Bone marrow (tissue), 2 donors: Measurements from ENCODE around the gene ZNF771.

Experiments
- DNase-seq, 2 donors: peaks; one replicate each; lab custom pipeline; 2025; lab: John Stamatoyannopoulos, UW

The ZNF771 gene

DNA sequence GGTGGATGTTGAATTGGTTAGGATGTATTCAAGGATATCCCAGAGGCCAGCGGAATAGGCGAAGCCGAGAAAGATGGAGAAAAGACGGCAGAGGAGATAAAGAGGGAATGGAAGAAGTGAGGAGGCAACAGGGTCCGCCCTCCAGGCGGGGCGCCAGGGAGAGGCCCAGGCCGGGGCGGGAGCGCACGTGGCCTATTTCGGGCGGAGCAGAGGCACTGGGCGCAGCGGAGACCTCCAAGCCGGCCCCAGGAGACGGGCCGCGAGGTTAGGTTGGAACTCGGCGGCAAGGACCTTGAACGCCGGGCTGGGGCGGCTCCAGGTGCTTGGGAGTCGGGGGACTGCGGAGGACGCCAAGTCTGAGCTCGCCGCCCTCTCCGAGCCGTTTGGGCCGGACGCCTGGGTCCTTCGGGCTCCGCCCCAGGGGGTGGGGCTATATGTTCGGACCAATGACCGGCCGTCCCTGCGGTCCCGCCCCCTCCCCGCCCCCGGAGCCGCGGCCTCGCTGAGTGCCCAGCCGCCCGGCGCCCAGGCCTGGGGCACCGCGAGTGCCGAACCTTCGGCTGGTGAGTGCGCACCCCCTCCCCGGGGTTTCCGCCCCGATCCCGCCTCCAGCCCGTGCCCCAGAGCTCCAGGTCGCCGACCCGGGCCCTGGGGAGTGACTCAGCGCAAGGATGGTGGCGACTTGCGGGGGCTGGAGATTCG is at the start of gene ZNF771:
Gene ZNF771, plus strand, starts transcription at position 505 of the 702 bp plus-strand sequence. CDS start 448 bp downstream, outside the sequence.
- DNase-seq: peak; percentile 52 to 83

DNA sequence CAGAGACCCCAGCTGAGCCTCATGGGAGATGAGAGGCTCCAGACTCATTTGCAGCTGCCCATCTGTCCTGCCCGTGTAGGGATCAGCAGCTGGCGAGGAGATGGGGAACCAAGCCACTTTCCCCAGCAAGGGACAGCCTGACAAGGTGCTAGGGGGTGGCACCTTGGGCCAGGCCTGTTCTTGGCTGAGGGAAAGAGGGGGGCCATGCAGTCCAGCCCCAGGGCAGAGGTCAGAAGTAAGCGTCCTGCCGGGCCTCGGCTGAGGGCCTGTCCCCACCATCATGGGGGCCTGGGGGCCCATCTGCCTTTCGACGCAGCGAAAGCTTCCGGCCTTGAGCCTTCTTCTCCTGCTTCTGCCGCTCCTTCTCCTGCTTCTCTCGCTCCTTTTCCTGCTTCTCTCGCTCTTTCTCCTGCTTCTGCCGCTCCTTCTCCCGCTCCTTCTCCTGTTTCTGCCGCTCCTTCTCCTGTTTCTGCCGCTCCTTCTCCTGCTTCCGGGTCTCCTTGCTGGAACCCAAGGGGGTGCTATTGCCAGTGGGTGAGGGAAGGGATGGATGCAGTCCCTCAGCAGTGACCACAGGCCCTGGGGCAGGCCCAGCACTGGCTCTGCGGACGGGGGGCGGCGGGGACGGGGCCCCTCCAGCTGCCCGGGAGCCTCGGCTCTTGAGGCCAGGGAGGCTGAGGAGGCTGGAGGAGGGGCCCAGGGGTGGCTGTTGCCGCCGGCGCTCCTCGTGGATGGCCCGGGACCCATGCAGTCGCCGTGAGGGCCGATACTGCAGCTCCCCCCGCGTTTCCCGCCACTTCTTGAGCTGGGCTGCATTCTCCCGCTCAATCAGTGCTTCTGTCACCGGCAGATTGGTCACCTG is 49.5 kb upstream of the ZNF771 start:
- no peak for DNase-seq

DNA sequence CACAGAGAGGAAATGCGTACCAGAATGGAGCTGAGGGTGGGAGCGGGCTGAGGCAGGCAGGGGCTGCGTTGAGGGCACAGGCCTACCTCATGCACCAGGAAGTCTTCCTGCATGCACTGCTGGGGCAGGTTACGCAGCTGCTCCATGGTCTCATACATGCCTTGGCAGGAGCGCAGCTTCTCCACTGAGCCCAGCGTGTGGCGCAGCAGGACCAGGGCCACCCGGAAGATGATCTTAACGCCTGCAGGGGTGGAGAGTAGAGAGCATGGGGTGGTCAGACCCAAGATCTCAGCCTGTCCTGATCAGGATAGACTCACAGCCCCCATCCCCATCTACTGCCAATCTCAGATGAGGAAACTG is 48.8 kb upstream of the ZNF771 start:
- DNase-seq: no peak

- DNase-seq: no peak
These were observed 48.2 kb upstream of the ZNF771 start for GRCh38 chr16:30358990-30359870.

DNA sequence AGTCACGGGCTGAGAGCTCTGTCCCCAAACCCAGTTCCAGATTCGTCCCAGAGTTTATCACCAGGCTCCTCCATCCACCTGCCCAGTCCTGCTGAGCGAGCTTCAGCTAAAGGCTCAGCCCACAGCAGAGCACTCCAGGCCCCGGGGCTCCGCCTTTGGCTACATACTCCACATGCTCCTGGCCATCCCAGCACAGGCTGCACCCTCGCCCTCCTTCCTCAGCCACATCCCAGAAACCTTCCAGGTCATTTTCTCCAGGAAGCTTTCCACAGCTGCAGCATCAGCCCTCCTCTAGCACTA is 47.6 kb upstream of the ZNF771 start:
- DNase-seq: no peak

DNA sequence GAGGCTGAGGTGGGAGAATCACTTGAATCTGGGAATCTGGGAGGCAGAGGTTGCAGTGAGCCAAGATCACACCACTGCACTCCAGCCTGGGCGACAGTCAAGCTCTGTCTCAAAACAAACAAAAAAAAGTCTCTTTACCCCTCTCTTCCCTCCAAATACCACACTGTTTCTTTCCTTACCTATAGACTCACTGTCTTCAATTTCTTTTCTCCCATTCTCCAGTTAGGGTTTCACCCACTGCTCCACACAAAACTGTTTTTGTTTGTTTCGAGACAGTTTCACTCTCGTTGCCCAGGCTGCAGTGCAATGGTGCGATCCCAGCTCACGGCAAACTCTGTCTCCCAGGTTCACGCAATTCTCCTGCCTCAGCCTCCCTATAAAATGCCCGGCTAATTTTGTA is 46.2 kb upstream of the ZNF771 start:
- DNase-seq: no peak

GRCh38 chr16:30365200-30365599 is 42.2 kb upstream of the ZNF771 start:
- DNase-seq: no peak

DNA sequence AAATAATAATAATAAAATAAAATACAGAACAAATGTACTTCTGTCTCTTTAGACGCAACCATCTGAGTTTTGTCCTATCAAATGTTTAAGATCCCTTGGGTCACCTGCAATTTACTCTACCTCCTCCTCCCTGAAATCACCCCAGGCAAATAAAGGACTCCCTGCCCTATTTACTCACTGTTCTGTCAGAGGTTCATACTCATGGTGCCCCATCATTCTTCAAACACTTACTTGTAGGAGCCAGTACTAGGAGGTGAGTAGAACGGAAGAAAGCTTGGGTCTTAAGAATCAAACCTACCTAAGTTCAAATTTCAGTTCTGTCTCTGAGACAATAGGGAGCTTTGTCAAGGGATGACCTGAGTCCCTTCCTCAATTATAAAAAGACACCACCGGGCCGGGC is 40.9 kb upstream of the ZNF771 start:
- no peak for DNase-seq

GRCh38 chr16:30367349-30368009 is 39.9 kb upstream of the ZNF771 start:
- no peak for DNase-seq

DNA sequence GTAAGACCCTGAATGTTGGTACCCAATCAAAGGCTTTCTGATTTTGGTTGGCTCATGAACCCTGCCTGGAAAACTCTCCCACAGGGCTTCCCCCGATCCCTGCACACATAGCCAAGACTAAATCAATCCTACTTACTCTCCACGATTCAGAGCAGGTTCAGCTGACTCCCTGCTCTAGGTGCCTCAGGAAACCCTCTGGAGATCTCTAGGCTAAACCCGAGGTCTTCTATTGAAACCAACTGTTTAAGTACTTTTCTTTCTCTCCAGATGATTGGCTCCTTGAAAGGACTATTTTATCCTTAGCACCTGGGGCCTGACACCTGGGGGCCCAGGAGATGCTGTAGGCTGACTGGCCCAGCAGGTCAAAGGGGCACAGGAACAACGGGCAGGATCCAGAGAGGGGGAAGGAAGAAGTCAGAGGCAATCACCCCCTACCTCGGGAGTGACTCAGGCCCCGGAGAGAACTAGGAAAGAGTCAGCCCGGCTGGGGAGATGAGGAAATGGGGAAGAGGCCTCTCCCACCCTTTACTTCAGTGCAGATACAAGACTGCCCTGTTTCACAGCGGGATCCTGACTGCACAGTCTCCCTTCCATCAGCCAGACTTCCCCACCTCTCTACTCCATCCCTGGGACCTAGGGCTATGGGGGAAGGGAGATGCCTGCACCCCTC is 39.1 kb upstream of the ZNF771 start:
- DNase-seq: peak; percentile 35 to 68

DNA sequence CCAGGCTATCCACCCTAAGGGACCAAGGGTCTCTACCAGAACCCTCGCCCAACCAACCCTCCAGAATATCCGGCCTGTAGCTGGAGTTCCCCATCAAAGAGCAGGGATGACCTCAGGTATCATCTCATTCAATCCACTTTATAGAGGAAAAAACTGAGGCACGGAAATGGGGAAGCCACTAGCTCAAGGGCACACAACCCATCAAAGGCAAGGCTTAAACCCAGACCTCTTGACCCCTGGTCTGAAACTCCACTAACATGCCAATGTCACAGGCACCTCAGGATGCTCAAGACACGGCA is 38.7 kb upstream of the ZNF771 start:
- no peak for DNase-seq

GRCh38 chr16:30369091-30369937 is 38.1 kb upstream of the ZNF771 start:
- DNase-seq: no peak

DNA sequence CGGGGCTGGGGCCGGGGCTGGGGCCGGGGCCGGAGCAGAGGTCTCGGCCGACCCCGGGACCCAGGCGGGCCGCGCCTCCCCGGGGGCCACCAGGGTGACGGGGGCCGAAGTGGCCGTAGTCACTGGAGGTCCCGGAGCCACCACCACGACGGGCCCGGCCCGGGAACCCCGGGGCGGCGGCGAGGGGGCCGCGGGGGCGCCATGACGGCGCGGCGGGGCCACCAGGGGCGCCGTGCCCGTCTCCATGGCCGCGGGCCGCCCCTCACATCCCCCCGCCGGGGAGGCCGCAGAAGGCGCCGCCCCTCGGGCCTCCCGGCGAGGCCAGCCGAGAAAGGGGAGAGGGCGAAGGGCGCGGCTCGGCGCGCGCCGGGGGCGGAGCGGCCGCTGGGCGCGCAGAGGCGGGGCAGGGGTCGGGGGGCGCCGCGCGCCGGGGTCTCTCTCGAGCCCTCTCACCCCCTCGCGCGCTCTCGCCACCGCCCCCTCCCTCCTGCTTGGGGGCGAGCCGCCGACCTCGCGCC is 37.4 kb upstream of the ZNF771 start:
- DNase-seq: no peak

DNA sequence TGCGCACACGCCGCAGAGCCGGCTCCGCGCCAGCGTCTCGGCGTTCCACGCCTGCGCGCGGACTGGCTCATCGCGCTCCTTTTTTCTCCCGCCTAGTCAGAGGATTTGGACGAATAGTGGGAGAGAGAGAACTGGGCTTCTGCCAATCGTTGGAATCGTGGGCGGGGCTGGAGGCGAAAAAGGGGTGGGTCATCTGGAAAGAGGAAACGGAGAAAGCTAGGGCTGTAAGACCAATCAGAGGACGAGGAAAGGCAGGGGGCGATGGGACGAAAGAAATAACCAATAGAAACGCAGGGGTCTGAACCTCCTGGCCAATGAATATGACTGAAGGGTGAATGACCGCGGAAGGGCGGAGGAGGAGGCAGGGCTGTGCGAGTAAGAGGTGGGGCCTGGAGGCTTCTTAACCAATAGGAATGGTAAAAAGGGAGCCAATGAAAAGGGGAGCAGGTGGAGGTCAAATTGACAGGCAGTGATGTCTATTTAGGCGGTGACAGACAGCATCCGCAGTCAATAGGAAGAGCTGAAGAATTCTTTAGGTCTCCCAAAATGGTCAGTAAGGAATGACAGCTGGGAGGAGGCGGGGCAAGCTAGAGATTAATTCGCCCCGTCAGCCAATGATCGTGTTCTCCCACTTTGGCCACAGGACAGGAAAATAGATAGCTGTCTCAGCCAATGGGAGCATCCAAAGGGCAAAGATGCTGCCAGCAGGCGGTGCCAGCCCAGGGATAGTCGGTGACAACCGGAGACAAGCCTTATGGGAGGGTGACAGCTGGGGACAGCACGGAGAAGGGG is 36.8 kb upstream of the ZNF771 start, which contains the start of gene TBC1D10B:
Gene TBC1D10B, minus strand, starts transcription at position 39 of the 792 bp plus-strand sequence. CDS start 311 bp downstream, outside the sequence.
- DNase-seq: peak; percentile 88 to 100

DNA sequence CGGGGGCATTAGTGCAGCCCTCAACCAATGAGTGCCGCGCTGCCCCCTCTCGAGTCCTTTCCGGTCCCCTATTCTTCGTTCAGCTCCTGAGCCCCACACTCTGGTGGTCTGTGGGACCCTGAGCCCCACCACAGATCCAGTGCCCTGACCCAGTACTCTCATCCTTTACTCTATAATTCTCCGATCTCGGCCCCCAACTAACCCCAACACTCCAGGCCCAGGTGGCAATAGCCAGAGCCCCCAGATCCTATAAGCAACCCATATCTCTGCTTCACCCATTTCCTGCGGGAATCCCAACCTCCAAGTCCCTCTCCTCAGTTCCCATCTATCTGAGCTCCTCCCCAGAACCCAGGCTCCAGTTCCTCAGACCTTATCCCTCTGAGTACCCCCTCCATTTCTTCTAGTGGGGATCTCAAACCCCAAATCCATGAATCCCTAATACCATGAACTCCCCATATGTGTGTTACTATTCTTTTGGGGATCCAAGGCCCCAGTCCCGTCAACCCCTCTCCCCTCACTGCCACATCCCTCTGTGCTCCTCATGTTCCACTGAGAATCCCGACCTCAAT is 36.1 kb upstream of the ZNF771 start:
- DNase-seq: no peak

GRCh38 chr16:30372038-30372712 is 35.2 kb upstream of the ZNF771 start:
- DNase-seq: no peak

DNA sequence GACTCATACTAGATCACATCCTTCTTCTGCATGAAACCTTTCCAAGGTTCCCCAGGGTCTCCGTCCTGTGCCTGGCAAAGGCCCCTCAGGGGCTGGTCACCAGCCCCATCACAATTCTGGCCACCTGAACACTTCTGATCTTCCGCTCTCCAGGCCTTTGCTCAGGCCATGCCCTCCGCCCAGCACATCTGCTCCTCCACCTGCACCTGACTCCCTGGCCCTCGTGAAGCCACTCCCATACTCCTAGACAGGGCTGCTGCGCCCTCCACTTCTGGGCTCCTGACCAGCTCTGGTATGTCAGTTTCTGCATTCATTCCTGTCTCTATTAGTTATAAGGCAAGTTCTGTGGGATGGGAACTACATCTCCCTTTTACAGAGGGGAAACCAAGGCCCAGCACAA is 34.7 kb upstream of the ZNF771 start:
- no peak for DNase-seq

DNA sequence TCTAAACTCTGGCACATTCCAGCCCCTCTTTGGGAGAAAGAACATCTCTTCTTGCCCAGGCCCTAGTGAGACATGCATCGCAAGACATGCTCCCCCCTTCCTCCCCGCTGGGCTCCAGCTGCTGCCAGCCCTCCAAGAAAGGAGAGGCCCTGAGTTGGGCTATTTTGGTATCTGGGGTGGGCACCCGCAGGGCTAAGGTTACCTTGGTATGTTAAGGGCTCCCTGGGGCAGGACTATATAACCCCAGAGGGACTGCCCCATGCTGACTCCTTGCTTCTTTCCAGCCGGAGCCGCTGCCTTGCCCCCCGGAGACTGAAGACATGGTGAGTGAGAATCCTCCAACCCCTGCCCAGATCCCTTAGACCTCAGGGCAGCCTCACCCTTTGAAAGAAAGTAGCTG is 32.9 kb upstream of the ZNF771 start, which contains the start of gene MYL11:
Gene MYL11, plus strand, starts transcription at position 265 of the 400 bp plus-strand sequence. Its CDS starts 56 bp downstream, at position 321.
- no peak for DNase-seq
